ENCODE results near the gene ATP1A1.

- TF ChIP-seq ZNF219 (CRISPR knock-in tag; IDR thresholded peaks at IDR 0.05; ENCODE audit: borderline replicate concordance) = no peak
- TF ChIP-seq, protein P1, sequence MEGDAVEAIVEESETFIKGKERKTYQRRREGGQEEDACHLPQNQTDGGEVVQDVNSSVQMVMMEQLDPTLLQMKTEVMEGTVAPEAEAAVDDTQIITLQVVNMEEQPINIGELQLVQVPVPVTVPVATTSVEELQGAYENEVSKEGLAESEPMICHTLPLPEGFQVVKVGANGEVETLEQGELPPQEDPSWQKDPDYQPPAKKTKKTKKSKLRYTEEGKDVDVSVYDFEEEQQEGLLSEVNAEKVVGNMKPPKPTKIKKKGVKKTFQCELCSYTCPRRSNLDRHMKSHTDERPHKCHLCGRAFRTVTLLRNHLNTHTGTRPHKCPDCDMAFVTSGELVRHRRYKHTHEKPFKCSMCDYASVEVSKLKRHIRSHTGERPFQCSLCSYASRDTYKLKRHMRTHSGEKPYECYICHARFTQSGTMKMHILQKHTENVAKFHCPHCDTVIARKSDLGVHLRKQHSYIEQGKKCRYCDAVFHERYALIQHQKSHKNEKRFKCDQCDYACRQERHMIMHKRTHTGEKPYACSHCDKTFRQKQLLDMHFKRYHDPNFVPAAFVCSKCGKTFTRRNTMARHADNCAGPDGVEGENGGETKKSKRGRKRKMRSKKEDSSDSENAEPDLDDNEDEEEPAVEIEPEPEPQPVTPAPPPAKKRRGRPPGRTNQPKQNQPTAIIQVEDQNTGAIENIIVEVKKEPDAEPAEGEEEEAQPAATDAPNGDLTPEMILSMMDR (IDR thresholded peaks at IDR 0.05) = no peak
- TF ChIP-seq ZNF317 (CRISPR knock-in tag; IDR thresholded peaks at IDR 0.05; ENCODE audit: borderline replicate concordance, low read depth) = no peak
- TF ChIP-seq KAT7 (CRISPR knock-in tag; IDR thresholded peaks at IDR 0.05; ENCODE audit: borderline replicate concordance) = no peak
- no peak for TF ChIP-seq GABPB1 (CRISPR knock-in tag; IDR thresholded peaks at IDR 0.05)
- TF ChIP-seq CREM (CRISPR knock-in tag; IDR thresholded peaks at IDR 0.05) = no peak
- TF ChIP-seq, protein P2, sequence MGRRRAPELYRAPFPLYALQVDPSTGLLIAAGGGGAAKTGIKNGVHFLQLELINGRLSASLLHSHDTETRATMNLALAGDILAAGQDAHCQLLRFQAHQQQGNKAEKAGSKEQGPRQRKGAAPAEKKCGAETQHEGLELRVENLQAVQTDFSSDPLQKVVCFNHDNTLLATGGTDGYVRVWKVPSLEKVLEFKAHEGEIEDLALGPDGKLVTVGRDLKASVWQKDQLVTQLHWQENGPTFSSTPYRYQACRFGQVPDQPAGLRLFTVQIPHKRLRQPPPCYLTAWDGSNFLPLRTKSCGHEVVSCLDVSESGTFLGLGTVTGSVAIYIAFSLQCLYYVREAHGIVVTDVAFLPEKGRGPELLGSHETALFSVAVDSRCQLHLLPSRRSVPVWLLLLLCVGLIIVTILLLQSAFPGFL (CRISPR knock-in tag; IDR thresholded peaks at IDR 0.05; ENCODE audit: borderline replicate concordance) = no peak
These were observed 28.7 kb downstream of the ATP1A1 start for GRCh38 chr1:116401646-116402176.
